SK-N-SH (cell line): ENCODE measurements around the gene CD81. TPM values are rescaled to one million over a fixed set of nuclear protein-coding genes. Genes with fewer than 3 reads are reported as not detected.

Source experiments
- CTCF ChIA-PET: fragments of 300-600, 350-600 bp; formaldehyde crosslinking; extraction: SDS; loops from one replicate; lab custom pipeline; 2021; lab: Yijun Ruan, JAX
- POLR2A ChIA-PET: fragments of 350-600 bp; sonication (Branson Sonifier 250); formaldehyde crosslinking; extraction: SDS; loops from one replicate; lab custom pipeline; 2020; ENCODE audit warnings: antibody characterized with exemption, inconsistent platforms; lab: Yijun Ruan, JAX
- DNase-seq: peaks from one replicate; pipeline ENCODE4 v3.0.0; 2012
- H2AFZ ChIP-seq: fragments of 200-600 bp; sonication (generic); 2 replicates; pipeline ENCODE4 v1.8.1; 2016; ENCODE audit warnings: antibody characterized with exemption, mild to moderate bottlenecking, low read depth
- H3F3A ChIP-seq: fragments of 200-600 bp; sonication (generic); replicated peaks from 2 replicates; pipeline ENCODE3; 2016; ENCODE audit warnings: antibody characterized with exemption, mild to moderate bottlenecking; ENCODE audit not compliant: insufficient read depth
- H3K27ac ChIP-seq, 2 experiments: fragments of 200-500 bp in 1 of 2; fragments of 200-600 bp in 1 of 2; sonication (Bioruptor generic) in 1 of 2; sonication (generic), shearing (Covaris generic) in 1 of 2; 2 replicates each; pipeline versions ENCODE4 v1.5.1 to v1.6.1; 2014 to 2016; ENCODE audit warnings: low read depth in 2 of 2, inconsistent platforms in 1 of 2, low read length in 1 of 2, mild to moderate bottlenecking in 1 of 2, mixed read lengths in 1 of 2
- H3K27me3 ChIP-seq: fragments of 200-600 bp; sonication (generic), shearing (Covaris generic); 2 replicates; pipeline ENCODE4 v1.6.1; 2016; ENCODE audit warnings: mixed run types; ENCODE audit not compliant: insufficient read depth
- H3K36me3 ChIP-seq, 2 experiments: fragments of 200-500 bp in 1 of 2; fragments of 200-600 bp in 1 of 2; sonication (Bioruptor generic) in 1 of 2; sonication (generic) in 1 of 2; replicated peaks in 1 of 2; 2 replicates each; pipeline versions ENCODE3 to v1.5.1; 2014 to 2016; ENCODE audit warnings: low read length in 1 of 2, mild to moderate bottlenecking in 1 of 2; ENCODE audit not compliant: insufficient read depth in 2 of 2, control insufficient read depth in 1 of 2
- H3K4me1 ChIP-seq, 2 experiments: fragments of 200-500 bp in 1 of 2; fragments of 200-600 bp in 1 of 2; sonication (Bioruptor generic) in 1 of 2; sonication (generic), shearing (Covaris generic) in 1 of 2; 2 replicates each; pipeline versions ENCODE4 v1.5.1 to v1.6.1; 2014 to 2016; ENCODE audit warnings: low read depth in 1 of 2, low read length in 1 of 2, mixed run types in 1 of 2; ENCODE audit not compliant: insufficient read depth in 2 of 2, control insufficient read depth in 1 of 2
- H3K4me2 ChIP-seq: fragments of 200-600 bp; sonication (generic), shearing (Covaris generic); 2 replicates; pipeline ENCODE4 v1.6.1; 2017; ENCODE audit warnings: mixed run types
- H3K4me3 ChIP-seq, 2 experiments: fragments of 200-500 bp in 1 of 2; fragments of 200-600 bp in 1 of 2; sonication (Bioruptor generic) in 1 of 2; sonication (generic), shearing (Covaris generic) in 1 of 2; 2 replicates each; pipeline versions ENCODE4 v1.5.1 to v1.8.1; 2014 to 2016; ENCODE audit warnings: low read depth in 2 of 2, inconsistent platforms in 1 of 2, low read length in 1 of 2, mild to moderate bottlenecking in 1 of 2, mixed read lengths in 1 of 2, moderate library complexity in 1 of 2
- H3K79me2 ChIP-seq: fragments of 200-600 bp; sonication (generic); 2 replicates; pipeline ENCODE4 v1.8.1; 2017; ENCODE audit warnings: mild to moderate bottlenecking; ENCODE audit not compliant: insufficient read depth
- H3K9ac ChIP-seq: fragments of 200-600 bp; sonication (generic); 2 replicates; pipeline ENCODE4 v1.6.1; 2017; ENCODE audit warnings: mixed run types
- H3K9me2 ChIP-seq: fragments of 200-600 bp; sonication (generic); 2 replicates; pipeline ENCODE4 v1.6.1; 2017; ENCODE audit warnings: mixed run types
- H3K9me3 ChIP-seq: fragments of 200-600 bp; sonication (generic); 2 replicates; pipeline ENCODE4 v1.6.1; 2017; ENCODE audit warnings: mixed run types, mild to moderate bottlenecking, moderate library complexity
- H4K20me1 ChIP-seq: fragments of 200-600 bp; sonication (generic); 2 replicates; pipeline ENCODE4 v1.6.1; 2017; ENCODE audit warnings: mild to moderate bottlenecking, mixed run types; ENCODE audit not compliant: insufficient read depth
- CHD2 ChIP-seq: fragments of 150-350 bp; IDR thresholded peaks from 2 replicates; pipeline ENCODE4 v1.6.1; 2018; ENCODE audit warnings: low read length; ENCODE audit not compliant: partially characterized antibody
- FOXJ3 ChIP-seq: sonication (generic); formaldehyde crosslinking; IDR thresholded peaks from 2 replicates; pipeline ENCODE4 v1.5.1; 2020; ENCODE audit warnings: mild to moderate bottlenecking, missing genetic modification reagents
- FOXM1 ChIP-seq: IDR thresholded peaks from 2 replicates; pipeline ENCODE4 v1.4.0; 2012; ENCODE audit warnings: low read depth, mild to moderate bottlenecking
- GATA2 ChIP-seq: sonication (generic); formaldehyde crosslinking; IDR thresholded peaks from 2 replicates; pipeline ENCODE4 v1.5.0; 2020; ENCODE audit warnings: mild to moderate bottlenecking, missing genetic modification reagents
- MEF2A ChIP-seq: IDR thresholded peaks from 2 replicates; pipeline ENCODE4 v1.4.0; 2012; ENCODE audit warnings: low read depth, borderline replicate concordance
- NFIC ChIP-seq: IDR thresholded peaks from 2 replicates; pipeline ENCODE4 v1.4.0; 2012; ENCODE audit warnings: borderline replicate concordance
- RXRA ChIP-seq: IDR thresholded peaks from 2 replicates; pipeline ENCODE4 v1.4.0; 2012; ENCODE audit warnings: low read depth, mild to moderate bottlenecking, borderline replicate concordance
- SIN3A ChIP-seq: IDR thresholded peaks from 2 replicates; pipeline ENCODE4 v1.6.1; 2012; ENCODE audit warnings: low read depth, mild to moderate bottlenecking, low read length, moderate library complexity, borderline replicate concordance
- SMC3 ChIP-seq: IDR thresholded peaks from 2 replicates; pipeline ENCODE4 v1.6.1; 2012; ENCODE audit warnings: low read depth, low read length, improper control_type of control experiment
- TAF1 ChIP-seq: IDR thresholded peaks from 2 replicates; pipeline ENCODE4 v1.6.1; 2012; ENCODE audit warnings: low read depth, mild to moderate bottlenecking, low read length, moderate library complexity, borderline replicate concordance
- YY1 ChIP-seq: IDR thresholded peaks from 2 replicates; pipeline ENCODE4 v1.4.0; 2012; ENCODE audit warnings: low read depth, mild to moderate bottlenecking
- whole genome bisulfite sequencing: methylation state at CpG from one replicate; pipeline ENCODE4 v1.1.6; 2017; ENCODE audit warnings: low lambda C conversion rate; 5-methylcytosine and 5-hydroxymethylcytosine counted together
- polyA plus RNA-seq, 3 experiments: library from polyadenylated mRNA; depleted of rRNA; stranded (reverse); fragments of >200 nt; gene quantifications; 2 replicates each; pipeline ENCODE4 v1.2.3, GENCODE V29; 2012
- TF ChIP-seq, protein P1 (sequence below): fragments of 150-350 bp; IDR thresholded peaks from 2 replicates; pipeline ENCODE4 v1.6.1; 2017; ENCODE audit warnings: antibody characterized with exemption, low read length, low read depth, borderline replicate concordance
- TF ChIP-seq, protein P2 (sequence below): IDR thresholded peaks from 2 replicates; pipeline ENCODE4 v1.4.0; 2012; ENCODE audit warnings: low read depth, borderline replicate concordance
- TF ChIP-seq, protein P3 (sequence below): IDR thresholded peaks from 2 replicates; pipeline ENCODE4 v1.4.0; 2012; ENCODE audit warnings: low read depth
- TF ChIP-seq, protein P4 (sequence below): IDR thresholded peaks from 2 replicates; pipeline ENCODE4 v1.6.1; 2012; ENCODE audit warnings: mild to moderate bottlenecking, low read depth, low read length, moderate library complexity

Gene CD81
- polyA plus RNA-seq, 1 of the 3 experiments (the other 2 are of a cell fraction), result 517 TPM

DNA sequence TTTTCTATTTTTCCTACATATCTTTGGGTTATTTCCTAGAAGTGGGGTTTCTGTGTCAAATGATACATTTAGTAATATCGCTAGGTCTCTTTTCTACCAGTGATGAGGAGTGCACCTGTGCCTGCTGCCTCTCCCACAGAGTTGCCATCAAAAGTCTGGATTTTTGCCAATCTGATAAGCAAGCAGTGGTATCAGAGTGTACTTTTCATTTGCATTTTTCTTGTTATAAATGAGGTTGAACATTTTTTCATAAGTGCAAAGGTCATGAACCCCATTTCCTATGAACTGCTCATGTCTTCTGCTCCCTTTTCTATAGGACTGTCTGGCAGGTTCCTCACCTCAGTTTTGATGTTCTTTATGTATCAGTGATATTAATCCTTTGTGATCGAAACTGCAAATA lies 65.5 kb downstream of the CD81 start:
- no peak for DNase-seq
- Histone ChIP-seq H3K4me3 (no peak overlapping the region), H3K4me2 (no peak overlapping the region), H3K9me3 (no peaks in the 10 kb centered on the region), H4K20me1 (no peaks in the 10 kb centered on the region), H3K36me3 (no peaks in the 10 kb centered on the region), H3K9ac (no peak overlapping the region), H3K27ac (no peak overlapping the region), H3K79me2 (no peaks in the 10 kb centered on the region), H3F3A (no peaks in the 10 kb centered on the region), H2AFZ (no peak overlapping the region), H3K9me2 (no peaks in the 10 kb centered on the region), H3K4me1 (peaks cover 0 to 6% of the 10 kb centered on the region in 2 experiments; a peak in 1 of 4 replicates), H3K27me3 (no peaks in the 10 kb centered on the region; the same call in 1 of the 2 replicates)
- TF ChIP-seq FOXJ3 (CRISPR knock-in tag) (no peak), RXRA (no peak)
- TF ChIP-seq, protein P1, sequence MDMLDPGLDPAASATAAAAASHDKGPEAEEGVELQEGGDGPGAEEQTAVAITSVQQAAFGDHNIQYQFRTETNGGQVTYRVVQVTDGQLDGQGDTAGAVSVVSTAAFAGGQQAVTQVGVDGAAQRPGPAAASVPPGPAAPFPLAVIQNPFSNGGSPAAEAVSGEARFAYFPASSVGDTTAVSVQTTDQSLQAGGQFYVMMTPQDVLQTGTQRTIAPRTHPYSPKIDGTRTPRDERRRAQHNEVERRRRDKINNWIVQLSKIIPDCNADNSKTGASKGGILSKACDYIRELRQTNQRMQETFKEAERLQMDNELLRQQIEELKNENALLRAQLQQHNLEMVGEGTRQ, result no peak
- WGBS, result 76% methylated on average over 2 of the region's 2 CpGs
- ChIA-PET CTCF (interaction anchor here (0.9 to 4.4 kb wide), 9 partner anchors 10 to 137 kb away, joined by 3 to 43 read pairs (median 6); partner anchors contain the start of gene TSSC4), POLR2A (no interaction called here)

DNA sequence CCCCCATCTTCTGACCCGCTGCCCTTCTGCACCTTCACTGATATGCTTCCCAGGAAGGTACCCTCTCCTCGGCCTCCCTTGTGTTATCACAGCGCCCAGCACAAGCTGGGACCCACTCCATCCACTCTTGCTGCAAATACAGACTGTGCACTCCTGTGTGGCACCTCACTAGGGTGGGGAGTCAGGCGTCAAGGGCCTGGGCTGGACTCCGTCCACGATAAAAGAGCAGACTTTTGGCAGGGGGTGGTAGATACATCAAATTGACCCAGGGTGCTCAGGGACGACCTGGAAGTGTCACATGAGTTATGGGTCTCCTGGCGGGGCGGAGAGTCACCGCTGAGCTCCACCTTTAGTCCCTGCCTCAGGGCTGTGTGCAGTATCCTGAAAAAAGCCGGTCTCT lies 66.3 kb downstream of the CD81 start:
- CTCF ChIA-PET, result interaction anchor here (1.5 to 4.4 kb wide), 5 partner anchors 9 to 138 kb away, joined by 3 to 43 read pairs (median 6); no protein-coding TSS in a partner anchor

More for the DNA sequence above, 66.3 kb downstream of the CD81 start:
- H3K4me3 ChIP-seq, result no peak overlapping the region
- no peaks in the 10 kb centered on the region for H3K9me2 ChIP-seq
- peaks cover 0 to 6% of the 10 kb centered on the region in 2 experiments; a peak in 1 of 4 replicates for H3K4me1 ChIP-seq
- no peaks in the 10 kb centered on the region; the same call in 1 of the 2 replicates for H3K27me3 ChIP-seq
- no peak overlapping the region for H3K9ac ChIP-seq
- H3K79me2 ChIP-seq, result no peaks in the 10 kb centered on the region
- H3K27ac ChIP-seq, result no peak overlapping the region
- no peak for TF ChIP-seq FOXM1
- no peak for TF ChIP-seq MEF2A
- TF ChIP-seq TAF1, result no peak
- no peak for TF ChIP-seq NFIC
- TF ChIP-seq SIN3A, result no peak
- no peak for TF ChIP-seq GATA2 (CRISPR knock-in tag)
- no peak for TF ChIP-seq FOXJ3 (CRISPR knock-in tag)
- TF ChIP-seq, protein P2, sequence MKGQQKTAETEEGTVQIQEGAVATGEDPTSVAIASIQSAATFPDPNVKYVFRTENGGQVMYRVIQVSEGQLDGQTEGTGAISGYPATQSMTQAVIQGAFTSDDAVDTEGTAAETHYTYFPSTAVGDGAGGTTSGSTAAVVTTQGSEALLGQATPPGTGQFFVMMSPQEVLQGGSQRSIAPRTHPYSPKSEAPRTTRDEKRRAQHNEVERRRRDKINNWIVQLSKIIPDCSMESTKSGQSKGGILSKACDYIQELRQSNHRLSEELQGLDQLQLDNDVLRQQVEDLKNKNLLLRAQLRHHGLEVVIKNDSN, result no peak
- TF ChIP-seq SMC3, result no peak
- TF ChIP-seq, protein P3, sequence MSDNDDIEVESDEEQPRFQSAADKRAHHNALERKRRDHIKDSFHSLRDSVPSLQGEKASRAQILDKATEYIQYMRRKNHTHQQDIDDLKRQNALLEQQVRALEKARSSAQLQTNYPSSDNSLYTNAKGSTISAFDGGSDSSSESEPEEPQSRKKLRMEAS, result no peak
- TF ChIP-seq, protein P4, sequence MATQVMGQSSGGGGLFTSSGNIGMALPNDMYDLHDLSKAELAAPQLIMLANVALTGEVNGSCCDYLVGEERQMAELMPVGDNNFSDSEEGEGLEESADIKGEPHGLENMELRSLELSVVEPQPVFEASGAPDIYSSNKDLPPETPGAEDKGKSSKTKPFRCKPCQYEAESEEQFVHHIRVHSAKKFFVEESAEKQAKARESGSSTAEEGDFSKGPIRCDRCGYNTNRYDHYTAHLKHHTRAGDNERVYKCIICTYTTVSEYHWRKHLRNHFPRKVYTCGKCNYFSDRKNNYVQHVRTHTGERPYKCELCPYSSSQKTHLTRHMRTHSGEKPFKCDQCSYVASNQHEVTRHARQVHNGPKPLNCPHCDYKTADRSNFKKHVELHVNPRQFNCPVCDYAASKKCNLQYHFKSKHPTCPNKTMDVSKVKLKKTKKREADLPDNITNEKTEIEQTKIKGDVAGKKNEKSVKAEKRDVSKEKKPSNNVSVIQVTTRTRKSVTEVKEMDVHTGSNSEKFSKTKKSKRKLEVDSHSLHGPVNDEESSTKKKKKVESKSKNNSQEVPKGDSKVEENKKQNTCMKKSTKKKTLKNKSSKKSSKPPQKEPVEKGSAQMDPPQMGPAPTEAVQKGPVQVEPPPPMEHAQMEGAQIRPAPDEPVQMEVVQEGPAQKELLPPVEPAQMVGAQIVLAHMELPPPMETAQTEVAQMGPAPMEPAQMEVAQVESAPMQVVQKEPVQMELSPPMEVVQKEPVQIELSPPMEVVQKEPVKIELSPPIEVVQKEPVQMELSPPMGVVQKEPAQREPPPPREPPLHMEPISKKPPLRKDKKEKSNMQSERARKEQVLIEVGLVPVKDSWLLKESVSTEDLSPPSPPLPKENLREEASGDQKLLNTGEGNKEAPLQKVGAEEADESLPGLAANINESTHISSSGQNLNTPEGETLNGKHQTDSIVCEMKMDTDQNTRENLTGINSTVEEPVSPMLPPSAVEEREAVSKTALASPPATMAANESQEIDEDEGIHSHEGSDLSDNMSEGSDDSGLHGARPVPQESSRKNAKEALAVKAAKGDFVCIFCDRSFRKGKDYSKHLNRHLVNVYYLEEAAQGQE, result no peak
- TF ChIP-seq YY1, result no peak
- no peak for TF ChIP-seq CHD2
- TF ChIP-seq, all 33 proteins: peak for 0
- Histone ChIP-seq H3K4me2 (no peak overlapping the region), H3K36me3 (no peaks in the 10 kb centered on the region), H4K20me1 (no peaks in the 10 kb centered on the region), H2AFZ (no peak overlapping the region), H3K9me3 (no peaks in the 10 kb centered on the region), H3F3A (no peaks in the 10 kb centered on the region)
- WGBS, result 41% methylated on average over 7 of the region's 11 CpGs
- DNase-seq, result no peak
- POLR2A ChIA-PET, result no interaction called here
